Measurements from ENCODE around the gene NEIL1. TPM values are rescaled to one million over a fixed set of nuclear protein-coding genes. Genes with fewer than 3 reads are reported as not detected.

NEIL1 gene
- total and polyA plus RNA-seq, 2 of the 8 experiments (the other 6 are each of a cell fraction or from before 2014, with no cell fraction given): 10.4 to 10.9 TPM

DNA sequence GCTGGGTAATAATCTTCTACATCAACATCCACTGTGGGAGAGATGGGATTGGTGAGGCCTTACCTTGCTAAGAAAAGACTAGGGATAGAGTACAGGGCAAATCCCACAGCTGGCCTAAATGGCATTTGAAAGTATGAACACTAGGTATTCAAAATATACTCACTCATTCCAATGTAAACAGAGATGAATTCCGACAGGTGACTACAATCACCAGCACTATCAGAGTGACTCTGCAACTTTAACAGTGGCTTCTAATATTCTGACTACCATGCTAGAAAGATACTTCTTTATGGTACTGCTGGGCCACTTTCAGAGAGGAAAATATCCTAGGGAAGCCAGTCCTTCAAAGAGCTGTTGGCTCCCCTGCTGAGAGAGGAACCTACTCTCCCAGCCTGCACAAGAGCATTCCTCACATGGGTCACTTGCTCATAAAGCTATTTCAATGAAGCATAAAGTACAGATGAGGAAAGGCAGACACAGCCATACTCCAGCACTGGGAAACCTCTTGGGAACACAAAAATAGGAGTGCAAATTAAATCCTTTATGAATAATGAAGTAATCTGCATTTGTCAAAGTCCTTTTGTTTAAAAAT lies 43.0 kb downstream of the NEIL1 start (continued):
- no peak for TF ChIP-seq CHD1 (IDR thresholded peaks at IDR 0.05; ENCODE audit: low read depth, low read length)
- TF ChIP-seq PHF8 (conservative IDR thresholded peaks at IDR 0.05; ENCODE audit: low read depth, low read length): no peak
- TF ChIP-seq BCL11A (IDR thresholded peaks at IDR 0.05; ENCODE audit: low read depth in 2 of 2, low read length in 2 of 2): no peak
